GM13977 (cell line): ENCODE data around the gene EDIL3.

Experiments used
- DNase-seq: peaks from one replicate; pipeline ENCODE4 v3.0.0; 2012; ENCODE audit warnings: low spot score
- CTCF ChIP-seq: IDR thresholded peaks from 2 replicates; pipeline ENCODE4 v1.5.1; 2012; ENCODE audit warnings: mild to moderate bottlenecking, control low read depth; ENCODE audit not compliant: insufficient read depth; ENCODE audit errors: extremely low read depth, missing control alignments
- in situ Hi-C: fragments of 300-500 bp; cut with MboI; formaldehyde crosslinking; loops from one replicate; pipeline ENCODE4 v1.12.0; 2022; ENCODE audit warnings: low sequenced_read_pairs, low pct_unique_long_range_greater_than_20kb, mixed read lengths, inconsistent platforms; ENCODE audit not compliant: unreplicated experiment

The EDIL3 gene

GRCh38 chr5:83895860-83896259 lies 488.8 kb downstream of the EDIL3 start:
- in situ Hi-C loops = no loop called here
- no peak for DNase-seq
- TF ChIP-seq CTCF = no peak

DNA sequence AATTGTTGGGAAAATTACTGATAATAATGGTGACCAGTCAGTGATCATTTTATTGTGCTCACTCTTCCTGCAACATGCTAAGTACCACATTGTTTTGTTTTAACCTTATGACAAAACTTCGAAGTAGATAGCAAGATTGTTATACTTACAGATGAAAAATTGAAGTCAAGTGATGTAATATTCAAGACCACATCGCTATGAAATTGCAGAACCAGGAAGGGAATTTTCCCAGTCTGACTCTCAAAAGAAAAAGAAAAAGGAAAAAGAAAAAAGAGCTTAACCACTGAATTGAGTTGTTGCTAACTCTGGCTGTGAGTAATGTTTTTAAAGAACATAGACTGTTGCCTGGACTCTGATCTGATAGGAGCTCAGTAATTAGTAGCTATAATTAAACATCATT lies 493.4 kb downstream of the EDIL3 start:
- no peak for TF ChIP-seq CTCF
- DNase-seq = no peak

More for the DNA sequence above, 493.4 kb downstream of the EDIL3 start:
- in situ Hi-C loops = no loop called here
